Caco-2 (cell line): ENCODE data around the gene NAT8L. TPM values are rescaled to one million over a fixed set of nuclear protein-coding genes. Genes with fewer than 3 reads are reported as not detected.

Experiments
- BruUV-seq: library from RNA; stranded (reverse); fragments of 400-500 nt; replicated peaks from 2 replicates; lab custom pipeline; 2021; lab: Mats Ljungman, UMichigan
- CTCF ChIA-PET: fragments of 300-600 bp; sonication (Branson Sonifier 250); formaldehyde crosslinking; loops from one replicate; lab custom pipeline; 2022; ENCODE audit warnings: antibody characterized with exemption; lab: Charles Lee
- POLR2A ChIA-PET: fragments of 300-600 bp; sonication (Branson Sonifier 250); formaldehyde crosslinking; loops from one replicate; lab custom pipeline; 2022; ENCODE audit warnings: antibody characterized with exemption; lab: Charles Lee
- DNase-seq, 2 experiments: peaks; one replicate each; pipeline versions ENCODE4 v3.0.0 to v3.0.0-alpha.2; 2020 to 2022
- H3K27me3 ChIP-seq: replicated peaks from 2 replicates; pipeline ENCODE4 v1.6.0; 2011; ENCODE audit warnings: low read length; ENCODE audit not compliant: control insufficient read depth, insufficient read depth
- H3K36me3 ChIP-seq: 2 replicates; pipeline ENCODE4 v1.5.1; 2011; ENCODE audit warnings: low read length; ENCODE audit not compliant: control insufficient read depth, insufficient read depth
- H3K4me1 ChIP-seq: fragments of 250-450 bp; sonication (Bioruptor Pico); 2 replicates; pipeline ENCODE4 v1.5.1; 2020; ENCODE audit warnings: mild to moderate bottlenecking
- H3K4me3 ChIP-seq: 2 replicates; pipeline ENCODE4 v1.5.1; 2011; ENCODE audit warnings: low read depth, mild to moderate bottlenecking, control low read depth, low read length
- H3K9me3 ChIP-seq: fragments of 250-450 bp; sonication (Bioruptor Pico); 2 replicates; pipeline ENCODE4 v1.5.1; 2020; ENCODE audit warnings: mild to moderate bottlenecking, moderate library complexity
- H3K27ac Mint-ChIP-seq: one replicate; pipeline ENCODE4 v1.8.0; 2022; ENCODE audit warnings: mixed read lengths; ENCODE audit not compliant: unreplicated experiment
- H3K27me3 Mint-ChIP-seq: one replicate; pipeline ENCODE4 v1.8.0; 2022; ENCODE audit warnings: mixed read lengths; ENCODE audit not compliant: insufficient read depth, unreplicated experiment
- H3K36me3 Mint-ChIP-seq: one replicate; pipeline ENCODE4 v1.8.0; 2022; ENCODE audit warnings: mild to moderate bottlenecking, mixed read lengths; ENCODE audit not compliant: insufficient read depth, unreplicated experiment
- H3K4me1 Mint-ChIP-seq: one replicate; pipeline ENCODE4 v1.8.0; 2022; ENCODE audit warnings: low read depth, mixed read lengths; ENCODE audit not compliant: unreplicated experiment
- H3K4me3 Mint-ChIP-seq: one replicate; pipeline ENCODE4 v1.8.0; 2022; ENCODE audit warnings: mild to moderate bottlenecking, moderate library complexity, mixed read lengths; ENCODE audit not compliant: unreplicated experiment
- H3K9me3 Mint-ChIP-seq: one replicate; pipeline ENCODE4 v1.8.0; 2022; ENCODE audit warnings: mixed read lengths; ENCODE audit not compliant: unreplicated experiment
- intact Hi-C: fragments of 100-400 bp; cut with micrococcal nuclease; formaldehyde crosslinking; loops from one replicate; pipeline ENCODE4 v1.10.0; 2022; ENCODE audit not compliant: unreplicated experiment
- total RNA-seq: library from RNA; stranded (reverse); gene quantifications from 2 replicates; pipeline ENCODE4 v1.2.3, GENCODE V29; 2022
- TF ChIP-seq, protein P1 (sequence below), 2 experiments: fragments of 200-600 bp in 1 of 2; IDR thresholded peaks; 1 replicate in 1 of 2; 2 replicates in 1 of 2; pipeline versions ENCODE4 v1.5.1 to v1.8.0; 2011 to 2022; ENCODE audit warnings: antibody characterized with exemption in 1 of 2, control low read depth in 1 of 2, inconsistent platforms in 1 of 2, low read depth in 1 of 2, low read length in 1 of 2, mild to moderate bottlenecking in 1 of 2, moderate library complexity in 1 of 2; ENCODE audit not compliant: insufficient read depth in 1 of 2, severe bottlenecking in 1 of 2, unreplicated experiment in 1 of 2

The NAT8L gene
- total RNA-seq, 1 experiment from 2014 or later, result 6.2 TPM

DNA sequence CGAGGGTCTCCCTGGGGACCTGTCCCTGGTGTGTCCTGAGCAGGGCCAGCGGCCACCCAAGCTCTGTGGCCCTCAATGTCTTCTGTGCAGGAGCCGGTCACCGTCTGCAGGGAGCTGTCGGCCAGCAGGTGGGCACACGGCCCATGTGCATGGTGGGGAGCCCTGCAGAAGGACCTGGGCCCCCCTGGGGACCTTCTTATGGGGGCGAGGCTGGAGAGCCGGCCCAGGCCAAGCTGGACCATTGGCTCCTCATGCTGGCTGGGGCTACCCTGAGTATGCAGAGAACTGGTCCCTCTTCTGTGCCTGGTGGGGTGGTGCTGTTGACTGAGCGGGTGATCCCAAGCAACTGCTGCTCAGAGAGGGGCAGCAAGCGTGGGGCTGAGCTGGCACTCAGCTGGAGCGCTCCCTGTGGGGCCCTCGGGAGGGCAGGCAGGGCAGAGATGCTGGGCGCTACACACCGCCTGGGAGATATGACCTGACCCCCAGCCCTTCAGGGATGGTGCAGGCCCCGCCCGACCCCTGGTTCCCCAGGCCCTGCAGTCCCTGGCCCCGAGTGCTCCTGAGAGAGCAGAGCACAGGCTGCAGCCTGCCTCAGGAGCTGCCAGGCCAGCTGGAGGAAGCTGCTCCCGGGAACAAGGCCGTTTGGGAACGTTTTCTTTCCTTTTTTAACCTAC, 14.8 kb downstream of the NAT8L start:
- ChIA-PET POLR2A (no interaction called here), CTCF (interaction anchor here (1.6 kb wide), 1 partner anchor 9 kb away, joined by 6 read pairs; no protein-coding TSS in a partner anchor)
- Mint-ChIP-seq H3K4me1 (no peaks in the 10 kb centered on the region), H3K36me3 (peaks cover 6% of the 10 kb centered on the region), H3K4me3 (no peak overlapping the region), H3K27me3 (no peaks in the 10 kb centered on the region), H3K9me3 (no peaks in the 10 kb centered on the region), H3K27ac (no peak overlapping the region)
- TF ChIP-seq, protein P1, sequence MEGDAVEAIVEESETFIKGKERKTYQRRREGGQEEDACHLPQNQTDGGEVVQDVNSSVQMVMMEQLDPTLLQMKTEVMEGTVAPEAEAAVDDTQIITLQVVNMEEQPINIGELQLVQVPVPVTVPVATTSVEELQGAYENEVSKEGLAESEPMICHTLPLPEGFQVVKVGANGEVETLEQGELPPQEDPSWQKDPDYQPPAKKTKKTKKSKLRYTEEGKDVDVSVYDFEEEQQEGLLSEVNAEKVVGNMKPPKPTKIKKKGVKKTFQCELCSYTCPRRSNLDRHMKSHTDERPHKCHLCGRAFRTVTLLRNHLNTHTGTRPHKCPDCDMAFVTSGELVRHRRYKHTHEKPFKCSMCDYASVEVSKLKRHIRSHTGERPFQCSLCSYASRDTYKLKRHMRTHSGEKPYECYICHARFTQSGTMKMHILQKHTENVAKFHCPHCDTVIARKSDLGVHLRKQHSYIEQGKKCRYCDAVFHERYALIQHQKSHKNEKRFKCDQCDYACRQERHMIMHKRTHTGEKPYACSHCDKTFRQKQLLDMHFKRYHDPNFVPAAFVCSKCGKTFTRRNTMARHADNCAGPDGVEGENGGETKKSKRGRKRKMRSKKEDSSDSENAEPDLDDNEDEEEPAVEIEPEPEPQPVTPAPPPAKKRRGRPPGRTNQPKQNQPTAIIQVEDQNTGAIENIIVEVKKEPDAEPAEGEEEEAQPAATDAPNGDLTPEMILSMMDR (IDR thresholded peaks at IDR 0.05; ENCODE audit: insufficient read depth in 1 of 2, low read depth in 1 of 2, low read length in 1 of 2, severe bottlenecking in 1 of 2, unreplicated experiment in 1 of 2), result no peak
- DNase-seq, result no peak
- Histone ChIP-seq H3K4me1 (peaks cover 12% of the 10 kb centered on the region), H3K27me3 (no peaks in the 10 kb centered on the region), H3K4me3 (no peak overlapping the region), H3K9me3 (no peaks in the 10 kb centered on the region), H3K36me3 (no peaks in the 10 kb centered on the region)
- BruUV-seq, result no TSS peak
- intact Hi-C loops, result no loop called here

DNA sequence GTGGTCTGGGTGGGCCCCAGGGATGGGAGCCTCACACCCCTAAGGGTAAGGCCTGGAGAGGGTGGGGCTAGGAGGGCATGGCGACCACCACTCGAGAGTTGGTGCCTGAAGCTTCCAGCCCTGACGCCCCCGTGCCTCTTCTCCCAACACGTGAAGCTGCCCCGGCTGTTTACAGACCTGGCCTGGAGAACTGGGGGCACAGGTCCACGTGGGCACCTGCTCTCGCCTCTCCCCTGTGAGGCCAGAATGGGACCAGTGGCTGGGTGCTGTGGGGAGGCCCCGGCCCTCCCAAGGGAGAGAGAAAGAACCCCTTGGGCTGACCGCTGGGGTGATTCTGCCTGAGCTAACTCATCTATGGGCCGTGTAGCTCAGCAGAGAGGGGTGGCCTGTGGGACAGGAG, 15.5 kb downstream of the NAT8L start:
- no peaks in the 10 kb centered on the region for H3K36me3 ChIP-seq
- peaks cover 12% of the 10 kb centered on the region for H3K4me1 ChIP-seq
- no peak overlapping the region for H3K27ac Mint-ChIP-seq
- H3K36me3 Mint-ChIP-seq, result peaks cover 6% of the 10 kb centered on the region
- POLR2A ChIA-PET, result no interaction called here
- no peak overlapping the region for H3K4me3 ChIP-seq
- H3K4me1 Mint-ChIP-seq, result no peaks in the 10 kb centered on the region
- no peaks in the 10 kb centered on the region for H3K9me3 Mint-ChIP-seq
- TF ChIP-seq, protein P1 (IDR thresholded peaks at IDR 0.05; ENCODE audit: insufficient read depth in 1 of 2, low read depth in 1 of 2, low read length in 1 of 2, severe bottlenecking in 1 of 2, unreplicated experiment in 1 of 2), result no peak
- CTCF ChIA-PET, result interaction anchor here (1.6 kb wide), 1 partner anchor 9 kb away, joined by 6 read pairs; no protein-coding TSS in a partner anchor
- intact Hi-C loops, result no loop called here
- BruUV-seq, result no TSS peak
- no peaks in the 10 kb centered on the region for H3K9me3 ChIP-seq
- no peak for DNase-seq
- H3K27me3 Mint-ChIP-seq, result no peaks in the 10 kb centered on the region
- no peaks in the 10 kb centered on the region for H3K27me3 ChIP-seq
- no peak overlapping the region for H3K4me3 Mint-ChIP-seq

- no peaks in the 10 kb centered on the region for H3K27me3 Mint-ChIP-seq
- no peak for DNase-seq
- TF ChIP-seq, protein P1 (IDR thresholded peaks at IDR 0.05; ENCODE audit: insufficient read depth in 1 of 2, low read depth in 1 of 2, low read length in 1 of 2, severe bottlenecking in 1 of 2, unreplicated experiment in 1 of 2), result no peak
- ChIA-PET POLR2A (no interaction called here), CTCF (no interaction called here)
- Histone ChIP-seq H3K4me3 (no peak overlapping the region), H3K36me3 (no peaks in the 10 kb centered on the region), H3K9me3 (no peaks in the 10 kb centered on the region), H3K4me1 (peaks cover 12% of the 10 kb centered on the region), H3K27me3 (no peaks in the 10 kb centered on the region)
- H3K4me1 Mint-ChIP-seq, result no peaks in the 10 kb centered on the region
- BruUV-seq, result no TSS peak
- H3K4me3 Mint-ChIP-seq, result no peak overlapping the region
- peaks cover 6% of the 10 kb centered on the region for H3K36me3 Mint-ChIP-seq
- intact Hi-C loops, result no loop called here
- no peak overlapping the region for H3K27ac Mint-ChIP-seq
- H3K9me3 Mint-ChIP-seq, result no peaks in the 10 kb centered on the region
Observed at GRCh38 chr4:2075171-2075986, 16.3 kb downstream of the NAT8L start.
